Heart left ventricle (tissue), 16 donors: ENCODE data around the gene PEMT. TPM values are rescaled to one million over a fixed set of nuclear protein-coding genes. Genes with fewer than 3 reads are reported as not detected.

ENCODE experiments used
- ATAC-seq, 4 donors: fragments of 200-7000 bp; cut with Tn5 transposase; one replicate each; pipeline ENCODE4 v1.9.1; 2020 to 2022; ENCODE audit warnings: moderate library complexity in 4 of 4, mild to moderate bottlenecking in 3 of 4, moderate number of reproducible peaks in 1 of 4
- DNase-seq, 5 donors: peaks; one replicate each; pipeline ENCODE4 v3.0.0-alpha.2; 2020
- H3K27ac ChIP-seq, 12 donors: fragments of 200-600 bp; sonication (generic) in 4 of 12; one replicate each; pipeline versions ENCODE4 v1.5.0 to v1.8.0; 2016 to 2022; ENCODE audit warnings: mild to moderate bottlenecking in 2 of 12
- H3K27me3 ChIP-seq, 9 donors: fragments of 200-600 bp; sonication (generic) in 2 of 9; one replicate each; pipeline versions ENCODE4 v1.5.1 to v1.8.0; 2016 to 2022; ENCODE audit warnings: mild to moderate bottlenecking in 3 of 9
- H3K36me3 ChIP-seq, 9 donors: fragments of 200-600 bp; sonication (generic) in 2 of 9; one replicate each; pipeline versions ENCODE4 v1.5.0 to v1.8.0; 2018 to 2022; ENCODE audit warnings: mild to moderate bottlenecking in 2 of 9
- H3K4me1 ChIP-seq, 12 donors: fragments of 200-600 bp; sonication (generic) in 4 of 12; one replicate each; pipeline versions ENCODE4 v1.5.0 to v1.8.0; 2016 to 2022; ENCODE audit warnings: mild to moderate bottlenecking in 3 of 12
- H3K4me3 ChIP-seq, 12 donors: fragments of 200-600 bp; sonication (generic) in 4 of 12; one replicate each; pipeline versions ENCODE4 v1.5.0 to v1.8.0; 2017 to 2022; ENCODE audit warnings: mild to moderate bottlenecking in 9 of 12, moderate library complexity in 4 of 12
- H3K9me3 ChIP-seq, 12 donors: fragments of 200-600 bp; sonication (generic) in 4 of 12; one replicate each; pipeline versions ENCODE4 v1.5.0 to v1.8.0; 2016 to 2022; ENCODE audit warnings: mild to moderate bottlenecking in 1 of 12
- CTCF ChIP-seq, 12 donors: fragments of 200-600 bp; sonication (generic) in 4 of 12; IDR thresholded peaks; one replicate each; pipeline versions ENCODE4 v1.5.0 to v1.8.0; 2018 to 2022; ENCODE audit warnings: antibody characterized with exemption in 12 of 12, mild to moderate bottlenecking in 5 of 12
- POLR2A ChIP-seq, 2 donors: fragments of 450-650 bp; IDR thresholded peaks; one replicate each; pipeline ENCODE4 v1.6.1; 2017; ENCODE audit warnings: antibody characterized with exemption in 2 of 2, mild to moderate bottlenecking in 2 of 2, moderate library complexity in 2 of 2
- WGBS, 4 donors: extraction: QIAGEN DNeasy Blood & Tissue Kit in 2 of 4; methylation state at CpG; one replicate each; pipeline versions ENCODE4 v1.1.5 to v1.1.7; 2013 to 2018; 5-methylcytosine and 5-hydroxymethylcytosine counted together
- intact Hi-C, 10 donors: fragments of 100-400 bp; cut with DNase I; formaldehyde crosslinking; loops; one replicate each; pipeline versions ENCODE4 v1.11.1 to v1.14.2; 2022
- polyA plus RNA-seq, 2 donors: library from polyadenylated mRNA; stranded (reverse); fragments of 200-250 nt; gene quantifications; one replicate each; pipeline ENCODE4 v1.2.3, GENCODE V29; 2013
- total RNA-seq, 9 donors: library from RNA; depleted of rRNA in 2 of 9; stranded (reverse); fragments of >200 nt in 2 of 9; fragmentation: NEBNext Ultra II Directional in 3 of 9; extraction: Animal tissue kit (Norgen Biotek cat#: 25700) in 3 of 9; gene quantifications; one replicate each; pipeline versions ENCODE4 v1.1.0 to v1.2.4, GENCODE V29; 2016 to 2023
- donor health status: ischemic (EF 13 %, LVEDD 7.1; RV severe dilation, severe dysfunction).
- donor health status: healthy with polysubstance abuse.
- donor health status: DM: no; HTN: yes; CAD: no.
- donor health status: DM: no; HTN: no; CAD: no.
- donor health status: ischemic (EF 25% LVEDD 6.9; RV normal size, moderate dysfunction).
- donor health status: ischemic (EF 25% LVEDD 5.7; RV mildly dilated, moderate dysfunction).
- donor health status: healthy.
- donor health status: DM: yes; HTN: yes; CAD: no.
- donor health status: ischemic (EF 35%, LVEDD 5.7; RV mildly dilated, moderate dysfunction).
- donor health status: nonischemic (EF 11% LVEDD 7.7; RV severe dilation, severe dysfunction).
- donor health status: DM: yes; HTN: yes; CAD: no.
- donor health status: PGD.
- donor health status: ischemic (EF 29% LVEDD 5.4; RV normal size, mild dysfunction).
- donor health status: nonischemic (EF 23%, LVEDD 6.1; RV moderate dilation, normal function).

Gene PEMT
- total and polyA plus RNA-seq, 11 donors = 15.7 to 42.2 (median 25.4) TPM

GRCh38 chr17:17552351-17553216 is 38.9 kb downstream of the PEMT start:
- H3K9me3 ChIP-seq = no peaks in the 10 kb centered on the region
- no peaks in the 10 kb centered on the region for H3K27me3 ChIP-seq
- TF ChIP-seq CTCF (IDR thresholded peaks at IDR 0.05) (no peak), POLR2A (IDR thresholded peaks at IDR 0.05) (no peak)
- no peak overlapping the region for H3K4me3 ChIP-seq
- peak in 2 of 4 donors; percentile 22 to 37 for ATAC-seq
- WGBS, 4 donors = 76 to 83% (median 82%) methylated on average over 24 to 27 of the region's 27 CpGs
- DNase-seq = peak in 3 of 5 donors; percentile 44 to 57 (median 51)
- peak overlapping the region; percentile 59 to 90 (median 81) for H3K27ac ChIP-seq
- H3K4me1 ChIP-seq = peaks cover 0 to 61% (median 23%) of the 10 kb centered on the region in 12 donors
- no peaks in the 10 kb centered on the region for H3K36me3 ChIP-seq
- intact Hi-C loops = loop anchor here in 1 of 10 donors (5.0 kb wide), 1 partner anchor 55 kb away; the partner anchor contains the start of gene RASD1

GRCh38 chr17:17551361-17551760 is 40.1 kb downstream of the PEMT start:
- Histone ChIP-seq H3K4me1 (peaks cover 0 to 69% (median 31%) of the 10 kb centered on the region in 12 donors), H3K4me3 (no peak overlapping the region), H3K27me3 (no peaks in the 10 kb centered on the region), H3K36me3 (no peaks in the 10 kb centered on the region), H3K27ac (peak overlapping the region; percentile 59 to 90 (median 81)), H3K9me3 (no peaks in the 10 kb centered on the region)
- DNase-seq (peak; percentile 69 to 88 (median 82)), ATAC-seq (peak; percentile 79 to 90 (median 84))
- WGBS, 4 donors = 16 to 24% (median 22%) methylated on average over 11 of the region's 11 CpGs
- TF ChIP-seq CTCF (IDR thresholded peaks at IDR 0.05) (no peak), POLR2A (IDR thresholded peaks at IDR 0.05) (peak in 1 of 2 donors; percentile 29)
- intact Hi-C loops = loop anchor here in 1 of 10 donors (1.0 to 5.0 kb wide), 3 partner anchors 15 to 54 kb away; partner anchors contain the start of gene RASD1

- Histone ChIP-seq H3K4me3 (no peak overlapping the region), H3K36me3 (no peaks in the 10 kb centered on the region), H3K27me3 (no peaks in the 10 kb centered on the region), H3K9me3 (no peaks in the 10 kb centered on the region), H3K4me1 (peaks cover 0 to 71% (median 31%) of the 10 kb centered on the region in 12 donors), H3K27ac (peak overlapping the region in 11 of 12 donors; percentile 60 to 90 (median 81))
- ATAC-seq (peak; percentile 23 to 68 (median 54)), DNase-seq (peak in 3 of 5 donors; percentile 54 to 75 (median 56))
- WGBS, 4 donors = 58 to 79% (median 64%) methylated on average over 20 of the region's 20 CpGs
- no peak for TF ChIP-seq POLR2A (IDR thresholded peaks at IDR 0.05)
- no peak for TF ChIP-seq CTCF (IDR thresholded peaks at IDR 0.05)
- intact Hi-C loops = loop anchor here in 1 of 10 donors (2.0 to 5.0 kb wide), 2 partner anchors 13 to 53 kb away; partner anchors contain the start of gene RASD1
These were observed 41.7 kb downstream of the PEMT start for GRCh38 chr17:17549732-17550366.

GRCh38 chr17:17548044-17548443 is 43.5 kb downstream of the PEMT start:
- no peak for ATAC-seq
- DNase-seq = peak in 3 of 5 donors; percentile 23 to 36 (median 34)

More at GRCh38 chr17:17548044-17548443, 43.5 kb downstream of the PEMT start:
- Histone ChIP-seq H3K27me3 (no peaks in the 10 kb centered on the region), H3K27ac (peak overlapping the region in 10 of 12 donors; percentile 39 to 89 (median 66)), H3K9me3 (no peaks in the 10 kb centered on the region), H3K4me1 (peaks cover 0 to 61% (median 28%) of the 10 kb centered on the region in 12 donors), H3K36me3 (no peaks in the 10 kb centered on the region), H3K4me3 (no peak overlapping the region)
- 58 to 68% (median 61%) methylated on average over 8 of the region's 8 CpGs for WGBS, 4 donors
- no peak for TF ChIP-seq CTCF (IDR thresholded peaks at IDR 0.05)
- TF ChIP-seq POLR2A (IDR thresholded peaks at IDR 0.05) = no peak
- intact Hi-C loops = no loop called here
